Measurements from ENCODE around the gene TMEM117. TPM values are rescaled to one million over a fixed set of nuclear protein-coding genes. Genes with fewer than 3 reads are reported as not detected.

The TMEM117 gene
- polyA plus RNA-seq, 1 experiment: 4.3 TPM

DNA sequence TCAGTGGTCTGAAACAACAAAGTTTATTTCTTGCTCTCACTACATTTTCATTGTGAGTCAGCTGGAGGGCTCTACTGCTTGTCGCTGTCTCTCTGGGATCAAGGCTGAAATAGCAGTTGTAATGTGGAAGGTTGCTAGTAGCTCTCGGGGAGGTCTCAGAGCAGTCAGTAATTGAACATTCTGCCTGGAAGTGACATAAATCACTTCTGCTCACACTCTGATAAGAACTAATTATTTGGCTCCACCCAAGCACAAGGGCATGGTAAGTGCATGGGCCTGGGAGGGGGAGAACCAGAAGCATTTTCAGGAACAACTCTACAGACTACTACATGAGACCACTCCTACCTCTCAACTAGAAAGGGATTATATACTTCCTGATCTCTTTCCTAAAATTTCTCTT lies 128.2 kb downstream of the TMEM117 start:
- Histone ChIP-seq H3K27me3 (ENCODE audit: control insufficient read depth, insufficient read depth, low read length) (no peaks in the 10 kb centered on the region), H3K4me3 (ENCODE audit: low read depth, low read length) (no peak overlapping the region), H3K36me3 (ENCODE audit: control insufficient read depth, insufficient read depth, low read length) (no peaks in the 10 kb centered on the region)
- POLR2A ChIA-PET: no interaction called here
- no peak for DNase-seq (ENCODE audit: low read depth)
- no peak for TF ChIP-seq CTCF (IDR thresholded peaks at IDR 0.05; ENCODE audit: insufficient read depth, low read depth, low read length)
- CTCF ChIA-PET: no interaction called here

- CTCF ChIA-PET: no interaction called here
- no peak for DNase-seq (ENCODE audit: low read depth)
- Histone ChIP-seq H3K4me3 (ENCODE audit: low read depth, low read length) (no peak overlapping the region), H3K27me3 (ENCODE audit: control insufficient read depth, insufficient read depth, low read length) (no peaks in the 10 kb centered on the region), H3K36me3 (ENCODE audit: control insufficient read depth, insufficient read depth, low read length) (no peaks in the 10 kb centered on the region)
- POLR2A ChIA-PET: no interaction called here
- TF ChIP-seq CTCF (IDR thresholded peaks at IDR 0.05; ENCODE audit: insufficient read depth, low read depth, low read length): no peak
Measured at GRCh38 chr12:43964961-43965360, 129.1 kb downstream of the TMEM117 start.

GRCh38 chr12:43965899-43966298 lies 130.0 kb downstream of the TMEM117 start:
- no peak for DNase-seq (ENCODE audit: low read depth)
- ChIA-PET CTCF (interaction anchor here (1.3 kb wide), 1 partner anchor 10 kb away, joined by 4 read pairs; no protein-coding TSS in a partner anchor), POLR2A (no interaction called here)
- Histone ChIP-seq H3K4me3 (ENCODE audit: low read depth, low read length) (no peak overlapping the region), H3K36me3 (ENCODE audit: control insufficient read depth, insufficient read depth, low read length) (no peaks in the 10 kb centered on the region), H3K27me3 (ENCODE audit: control insufficient read depth, insufficient read depth, low read length) (no peaks in the 10 kb centered on the region)
- no peak for TF ChIP-seq CTCF (IDR thresholded peaks at IDR 0.05; ENCODE audit: insufficient read depth, low read depth, low read length)

DNA sequence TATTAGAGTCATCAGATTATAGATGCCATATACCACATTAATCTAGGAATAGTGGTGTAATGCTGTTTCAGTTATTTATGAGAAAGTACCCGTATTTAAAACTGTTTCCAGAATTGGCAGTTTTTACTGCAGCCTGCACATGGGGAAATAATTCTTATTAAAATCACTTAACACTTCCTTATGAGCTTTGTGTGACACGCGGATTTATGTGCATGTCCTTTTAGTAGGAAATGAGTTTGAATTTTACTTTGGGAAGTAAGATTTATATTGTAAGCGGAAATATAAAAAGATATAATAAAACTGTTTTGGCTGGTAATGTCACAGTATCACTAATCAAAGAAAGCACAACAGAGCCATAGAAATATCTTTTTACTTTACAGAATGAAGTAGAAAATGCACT lies 132.9 kb downstream of the TMEM117 start:
- no peak for TF ChIP-seq CTCF (IDR thresholded peaks at IDR 0.05; ENCODE audit: insufficient read depth, low read depth, low read length)
- Histone ChIP-seq H3K4me3 (ENCODE audit: low read depth, low read length) (no peak overlapping the region), H3K27me3 (ENCODE audit: control insufficient read depth, insufficient read depth, low read length) (no peaks in the 10 kb centered on the region), H3K36me3 (ENCODE audit: control insufficient read depth, insufficient read depth, low read length) (no peaks in the 10 kb centered on the region)
- ChIA-PET POLR2A (no interaction called here), CTCF (interaction anchor here (0.9 kb wide), 1 partner anchor 50 kb away, joined by 3 read pairs; no protein-coding TSS in a partner anchor)
- no peak for DNase-seq (ENCODE audit: low read depth)

DNA sequence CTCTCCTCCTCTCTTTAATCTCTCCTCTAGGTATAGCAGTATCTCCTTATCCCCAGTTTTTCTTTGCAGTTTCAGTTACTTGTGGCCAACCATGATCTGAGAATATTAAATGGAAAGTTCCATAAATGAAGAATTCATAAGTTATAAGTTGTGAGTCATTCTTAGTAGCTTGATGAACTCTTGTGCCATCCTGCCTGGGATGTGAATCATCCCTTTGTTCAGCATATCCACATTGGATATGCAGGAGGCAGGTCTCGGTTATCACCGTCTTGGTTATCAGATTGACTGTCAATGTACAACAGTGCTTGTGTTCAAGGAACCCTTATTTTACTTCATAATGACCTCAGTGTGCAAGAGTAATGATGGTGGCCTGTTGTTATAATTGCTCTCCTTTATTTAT lies 134.0 kb downstream of the TMEM117 start:
- Histone ChIP-seq H3K27me3 (ENCODE audit: control insufficient read depth, insufficient read depth, low read length) (no peaks in the 10 kb centered on the region), H3K36me3 (ENCODE audit: control insufficient read depth, insufficient read depth, low read length) (no peaks in the 10 kb centered on the region), H3K4me3 (ENCODE audit: low read depth, low read length) (no peak overlapping the region)
- TF ChIP-seq CTCF (IDR thresholded peaks at IDR 0.05; ENCODE audit: insufficient read depth, low read depth, low read length): no peak
- CTCF ChIA-PET: no interaction called here
- POLR2A ChIA-PET: no interaction called here
- DNase-seq (ENCODE audit: low read depth): no peak
